Activated CD8-positive, alpha-beta T cell treated with anti-CD3 and anti-CD28 coated beads, Interleukin-2, amount 10 ng/mL, durations not matched to agents 7 days and 5 days (primary cell): ENCODE results near the gene RPS6KB2. TPM values are rescaled to one million over a fixed set of nuclear protein-coding genes. Genes with fewer than 3 reads are reported as not detected.
"Not testable (repeated sequence)": the region's sequence is repeated elsewhere in the genome, so short reads cannot be mapped to it uniquely, and the experiment has no call there.

Source experiments
- ATAC-seq: fragments of 150-1000 bp; cut with Tn5 transposase; one replicate; pipeline ENCODE4 v1.10.0; 2021; ENCODE audit warnings: moderate library complexity
- CTCF ChIA-PET: fragments of 350-600 bp; sonication (Branson Sonifier 250); formaldehyde crosslinking; loops from one replicate; lab custom pipeline; 2021; ENCODE audit warnings: antibody characterized with exemption; lab: Charles Lee
- POLR2A ChIA-PET: fragments of 350-600 bp; sonication (Branson Sonifier 250); formaldehyde crosslinking; loops from one replicate; lab custom pipeline; 2021; ENCODE audit warnings: antibody characterized with exemption; lab: Charles Lee
- DNase-seq: peaks from one replicate; pipeline ENCODE4 v3.0.0-alpha.2; 2020
- H3K27ac Mint-ChIP-seq: one replicate; pipeline ENCODE4 v1.8.0; 2021; ENCODE audit warnings: mild to moderate bottlenecking, mixed read lengths
- H3K27me3 Mint-ChIP-seq: one replicate; pipeline ENCODE4 v1.8.0; 2021; ENCODE audit warnings: low read depth, mixed read lengths
- H3K36me3 Mint-ChIP-seq: one replicate; pipeline ENCODE4 v1.8.0; 2021; ENCODE audit warnings: low read depth, mixed read lengths
- H3K4me1 Mint-ChIP-seq: one replicate; pipeline ENCODE4 v1.8.0; 2021; ENCODE audit warnings: low read depth, mixed read lengths
- H3K4me3 Mint-ChIP-seq: one replicate; pipeline ENCODE4 v1.8.0; 2021; ENCODE audit warnings: mild to moderate bottlenecking, mixed read lengths
- H3K9me3 Mint-ChIP-seq: one replicate; pipeline ENCODE4 v1.8.0; 2022; ENCODE audit warnings: mixed read lengths; ENCODE audit not compliant: insufficient read depth
- total RNA-seq, 2 experiments: library from RNA; stranded (reverse); gene quantifications; one replicate each; pipeline ENCODE4 v1.2.3, GENCODE V29; 2021

The RPS6KB2 gene
- total RNA-seq, 2 experiments from 2014 or later, result 64.0 to 66.9 TPM

GRCh38 chr11:67419325-67420049 lies 8.8 kb upstream of the RPS6KB2 start:
- Mint-ChIP-seq H3K4me3 (peak overlapping the region; percentile 79), H3K36me3 (peaks cover 3% of the 10 kb centered on the region), H3K27me3 (no peaks in the 10 kb centered on the region), H3K9me3 (no peaks in the 10 kb centered on the region), H3K4me1 (peaks cover 64% of the 10 kb centered on the region), H3K27ac (peak overlapping the region; percentile 87)
- ATAC-seq, result no peak
- ChIA-PET CTCF (interaction anchor here (0.9 to 6.6 kb wide), 7 partner anchors 9 to 68 kb away, joined by 3 to 73 read pairs (median 8); partner anchors contain the start of genes PPP1CA, PTPRCAP, RPS6KB2 and TBC1D10C), POLR2A (interaction anchor here (0.6 to 5.8 kb wide), 11 partner anchors 8 to 294 kb away, joined by 3 to 95 read pairs (median 5); partner anchors contain the start of genes PPP1CA, PTPRCAP, RAD9A and TBC1D10C)
- no peak for DNase-seq

- CTCF ChIA-PET, result interaction anchor here (1.2 to 6.6 kb wide), 6 partner anchors 8 to 56 kb away, joined by 3 to 73 read pairs (median 9); partner anchors contain the start of genes PPP1CA, PTPRCAP, RPS6KB2 and TBC1D10C
- Mint-ChIP-seq H3K27ac (peak overlapping the region; percentile 87), H3K36me3 (peaks cover 3% of the 10 kb centered on the region), H3K9me3 (no peaks in the 10 kb centered on the region), H3K27me3 (no peaks in the 10 kb centered on the region), H3K4me3 (peak overlapping the region; percentile 79), H3K4me1 (peaks cover 66% of the 10 kb centered on the region)
- POLR2A ChIA-PET, result interaction anchor here (0.6 to 5.8 kb wide), 12 partner anchors 8 to 294 kb away, joined by 3 to 95 read pairs (median 4); partner anchors contain the start of genes PPP1CA, PTPRCAP and TBC1D10C
- no peak for ATAC-seq
- DNase-seq, result no peak
These were observed 8.1 kb upstream of the RPS6KB2 start for GRCh38 chr11:67420147-67420645.

GRCh38 chr11:67420646-67421429 lies 7.5 kb upstream of the RPS6KB2 start:
- Mint-ChIP-seq H3K4me1 (peaks cover 70% of the 10 kb centered on the region), H3K4me3 (peak overlapping the region; percentile 79), H3K9me3 (no peaks in the 10 kb centered on the region), H3K36me3 (peaks cover 3% of the 10 kb centered on the region), H3K27me3 (no peaks in the 10 kb centered on the region), H3K27ac (peak overlapping the region; percentile 86)
- CTCF ChIA-PET, result interaction anchor here (1.2 to 6.6 kb wide), 6 partner anchors 8 to 56 kb away, joined by 3 to 73 read pairs (median 9); partner anchors contain the start of genes PPP1CA, PTPRCAP, RPS6KB2 and TBC1D10C
- POLR2A ChIA-PET, result interaction anchor here (0.5 to 5.8 kb wide), 10 partner anchors 9 to 235 kb away, joined by 3 to 95 read pairs (median 4); partner anchors contain the start of genes PPP1CA, PTPRCAP and TBC1D10C
- DNase-seq, result peak; percentile 99
- ATAC-seq, result peak; percentile 86

GRCh38 chr11:67421430-67422031 lies 6.8 kb upstream of the RPS6KB2 start:
- H3K4me3 Mint-ChIP-seq, result peak overlapping the region; percentile 70
- ChIA-PET CTCF (interaction anchor here (1.2 to 6.6 kb wide), 4 partner anchors 16 to 55 kb away, joined by 5 to 73 read pairs (median 9); partner anchors contain the start of genes PPP1CA, PTPRCAP and TBC1D10C), POLR2A (interaction anchor here (0.5 to 5.8 kb wide), 8 partner anchors 10 to 235 kb away, joined by 3 to 95 read pairs (median 15); partner anchors contain the start of genes PPP1CA, PTPRCAP and TBC1D10C)
- ATAC-seq (no peak), DNase-seq (no peak)
- no peaks in the 10 kb centered on the region for H3K27me3 Mint-ChIP-seq
- peak overlapping the region; percentile 86 for H3K27ac Mint-ChIP-seq
- peaks cover 67% of the 10 kb centered on the region for H3K4me1 Mint-ChIP-seq
- H3K36me3 Mint-ChIP-seq, result peaks cover 3% of the 10 kb centered on the region
- H3K9me3 Mint-ChIP-seq, result no peaks in the 10 kb centered on the region

- DNase-seq (no peak), ATAC-seq (no peak)
- Mint-ChIP-seq H3K4me3 (no peak overlapping the region), H3K4me1 (peaks cover 66% of the 10 kb centered on the region), H3K9me3 (no peaks in the 10 kb centered on the region), H3K36me3 (no peaks in the 10 kb centered on the region), H3K27me3 (no peaks in the 10 kb centered on the region), H3K27ac (peak overlapping the region; percentile 32)
- CTCF ChIA-PET, result no interaction called here
- POLR2A ChIA-PET, result interaction anchor here (1.1 to 2.1 kb wide), 3 partner anchors 11 to 16 kb away, joined by 3 to 9 read pairs (median 5); partner anchors contain the start of gene PTPRCAP
These were observed 5.4 kb upstream of the RPS6KB2 start for GRCh38 chr11:67422891-67423290.

- Mint-ChIP-seq H3K4me1 (peaks cover 64% of the 10 kb centered on the region), H3K27ac (no peak overlapping the region), H3K4me3 (no peak overlapping the region), H3K27me3 (no peaks in the 10 kb centered on the region), H3K9me3 (no peaks in the 10 kb centered on the region), H3K36me3 (peaks cover 3% of the 10 kb centered on the region)
- no peak for DNase-seq
- POLR2A ChIA-PET, result interaction anchor here (1.0 to 7.9 kb wide), 5 partner anchors 12 to 61 kb away, joined by 3 to 48 read pairs (median 5); partner anchors contain the start of genes PPP1CA, PTPRCAP and TBC1D10C
- no peak for ATAC-seq
- CTCF ChIA-PET, result no interaction called here
These were observed 4.8 kb upstream of the RPS6KB2 start for GRCh38 chr11:67423466-67423865.

GRCh38 chr11:67423891-67424613 lies 4.2 kb upstream of the RPS6KB2 start:
- H3K4me1 Mint-ChIP-seq, result peaks cover 60% of the 10 kb centered on the region
- no peak overlapping the region for H3K27ac Mint-ChIP-seq
- no peaks in the 10 kb centered on the region for H3K27me3 Mint-ChIP-seq
- POLR2A ChIA-PET, result interaction anchor here (1.0 to 7.9 kb wide), 6 partner anchors 10 to 60 kb away, joined by 3 to 48 read pairs (median 5); partner anchors contain the start of genes PPP1CA, PTPRCAP and TBC1D10C
- DNase-seq (no peak), ATAC-seq (no peak)
- CTCF ChIA-PET, result interaction anchor here (1.0 to 1.5 kb wide), 2 partner anchors 14 to 71 kb away, joined by 3 to 4 read pairs; partner anchors contain the start of genes POLD4 and PTPRCAP
- peaks cover 3% of the 10 kb centered on the region for H3K36me3 Mint-ChIP-seq
- H3K9me3 Mint-ChIP-seq, result no peaks in the 10 kb centered on the region
- H3K4me3 Mint-ChIP-seq, result no peak overlapping the region

GRCh38 chr11:67427364-67427859 lies 882 bp upstream of the RPS6KB2 start:
- Mint-ChIP-seq H3K36me3 (peaks cover 17% of the 10 kb centered on the region), H3K4me3 (peak overlapping the region; percentile 98), H3K4me1 (peaks cover 61% of the 10 kb centered on the region), H3K27ac (peak overlapping the region; percentile 95)
- POLR2A ChIA-PET, result interaction anchor here (1.0 to 7.9 kb wide), 4 partner anchors 10 to 35 kb away, joined by 3 to 48 read pairs (median 26); partner anchors contain the start of genes PPP1CA, PTPRCAP, RAD9A and TBC1D10C
- DNase-seq, ATAC-seq, H3K9me3 Mint-ChIP-seq, H3K27me3 Mint-ChIP-seq: not testable (repeated sequence)
- CTCF ChIA-PET, result interaction anchor here (1.0 to 2.3 kb wide), 4 partner anchors 10 to 165 kb away, joined by 3 to 6 read pairs (median 4); partner anchors contain the start of gene PTPRCAP

- Mint-ChIP-seq H3K27me3 (no peaks in the 10 kb centered on the region), H3K36me3 (peaks cover 34% of the 10 kb centered on the region), H3K4me3 (peak overlapping the region; percentile 98), H3K27ac (peak overlapping the region; percentile 95), H3K9me3 (no peaks in the 10 kb centered on the region), H3K4me1 (peaks cover 69% of the 10 kb centered on the region)
- DNase-seq (no peak), ATAC-seq (no peak)
- ChIA-PET POLR2A (interaction anchor here (0.6 to 7.9 kb wide), 6 partner anchors 8 to 156 kb away, joined by 3 to 48 read pairs (median 3); partner anchors contain the start of genes PPP1CA, PTPRCAP and TBC1D10C), CTCF (interaction anchor here (0.9 to 2.3 kb wide), 5 partner anchors 8 to 76 kb away, joined by 3 to 6 read pairs (median 3); partner anchors contain the start of genes PITPNM1 and PTPRCAP)
These were observed 859 bp downstream of the RPS6KB2 start for GRCh38 chr11:67429038-67429668.
